Sigmoid colon (tissue), 7 donors: ENCODE results near the gene GNE. TPM values are rescaled to one million over a fixed set of nuclear protein-coding genes. Genes with fewer than 3 reads are reported as not detected.

Experiments
- DNase-seq: peaks from one replicate; pipeline ENCODE4 v3.0.0-alpha.2; 2019
- H3K27ac ChIP-seq, 4 donors: fragments of 200-600 bp; sonication (generic); one replicate each; pipeline ENCODE4 v1.5.1; 2016 to 2019; ENCODE audit warnings: mild to moderate bottlenecking in 1 of 4
- H3K27me3 ChIP-seq, 3 donors: fragments of 200-600 bp; sonication (generic); one replicate each; pipeline ENCODE4 v1.5.1; 2019; ENCODE audit warnings: mild to moderate bottlenecking in 1 of 3
- H3K36me3 ChIP-seq, 4 donors: fragments of 200-600 bp; sonication (generic); one replicate each; pipeline ENCODE4 v1.5.1; 2016 to 2019
- H3K4me1 ChIP-seq, 4 donors: fragments of 200-600 bp; sonication (generic); one replicate each; pipeline ENCODE4 v1.5.1; 2017 to 2019
- H3K4me3 ChIP-seq, 4 donors: fragments of 200-600 bp; sonication (generic); one replicate each; pipeline ENCODE4 v1.5.1; 2017 to 2019; ENCODE audit warnings: mild to moderate bottlenecking in 2 of 4, moderate library complexity in 1 of 4
- H3K9me3 ChIP-seq, 4 donors: fragments of 200-600 bp in 3 of 4; sonication (generic) in 3 of 4; one replicate each; pipeline versions ENCODE4 v1.5.1 to v1.6.1; 2013 to 2019
- CTCF ChIP-seq, 4 experiments: fragments of 450-650 bp in 3 of 4; fragments of 200-600 bp in 1 of 4; IDR thresholded peaks; one replicate each; pipeline ENCODE4 v1.5.1; 2016 to 2019; ENCODE audit warnings: antibody characterized with exemption in 4 of 4, mild to moderate bottlenecking in 3 of 4, moderate library complexity in 2 of 4
- EP300 ChIP-seq, 4 donors: sonication (generic); formaldehyde crosslinking; IDR thresholded peaks; one replicate each; pipeline ENCODE4 v1.6.1; 2017; ENCODE audit warnings: antibody characterized with exemption in 4 of 4
- POLR2A ChIP-seq, 2 donors: fragments of 450-650 bp; IDR thresholded peaks; one replicate each; pipeline ENCODE4 v1.6.1; 2016; ENCODE audit warnings: antibody characterized with exemption in 2 of 2, mild to moderate bottlenecking in 2 of 2, moderate library complexity in 2 of 2
- POLR2AphosphoS5 ChIP-seq, 4 donors: sonication (generic); formaldehyde crosslinking; IDR thresholded peaks; one replicate each; pipeline ENCODE4 v1.6.1; 2017; ENCODE audit warnings: antibody characterized with exemption in 4 of 4
- WGBS, 2 donors: extraction: QIAGEN DNeasy Blood & Tissue Kit; methylation state at CpG; one replicate each; pipeline ENCODE4 v1.1.7; 2013; 5-methylcytosine and 5-hydroxymethylcytosine counted together
- intact Hi-C: fragments of 100-400 bp; cut with DNase I; formaldehyde crosslinking; loops from one replicate; pipeline ENCODE4 v1.15.1; 2023
- polyA plus RNA-seq, 3 donors: library from polyadenylated mRNA; stranded (reverse); fragments of 200-250 nt; gene quantifications; one replicate each; pipeline ENCODE4 v1.2.3, GENCODE V29; 2013
- total RNA-seq, 4 donors: library from RNA; depleted of rRNA; stranded (reverse); fragments of >200 nt; gene quantifications; one replicate each; pipeline ENCODE4 v1.1.0, GENCODE V29; 2016
- donor health status: healthy with polysubstance abuse.
- donor health status: Bipolar disorder and iron deficiency.
- donor health status: healthy.

The GNE gene
- total and polyA plus RNA-seq, 7 donors = 22.5 to 74.0 (median 28.2) TPM

DNA sequence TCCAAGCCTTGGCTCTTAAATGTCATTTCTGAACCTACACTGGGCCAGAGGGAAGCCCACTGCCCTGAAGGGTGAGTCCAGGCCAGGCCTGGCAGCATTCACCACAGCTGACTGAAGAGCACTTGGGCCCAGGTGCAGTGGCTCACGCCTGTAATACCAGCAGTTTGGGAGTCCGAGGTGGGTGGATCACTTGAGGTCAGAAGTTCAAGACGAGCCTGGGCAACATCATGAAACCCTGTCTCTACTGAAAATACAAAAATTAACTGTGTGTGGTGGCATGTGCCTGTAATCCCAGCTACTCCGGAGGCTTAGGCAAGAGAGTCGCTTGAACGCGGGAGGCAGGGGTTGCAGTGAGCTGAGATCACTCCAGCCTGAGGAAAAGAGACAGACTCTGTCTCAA is 84.0 kb downstream of the GNE start:
- no peak overlapping the region for H3K4me3 ChIP-seq
- no peak for TF ChIP-seq EP300 (IDR thresholded peaks at IDR 0.05)
- no peak for TF ChIP-seq CTCF (IDR thresholded peaks at IDR 0.05)
- no peak for TF ChIP-seq POLR2AphosphoS5 (IDR thresholded peaks at IDR 0.05)
- TF ChIP-seq POLR2A (IDR thresholded peaks at IDR 0.05) = no peak
- DNase-seq = no peak
- no peaks in the 10 kb centered on the region for H3K27me3 ChIP-seq
- H3K36me3 ChIP-seq = no peaks in the 10 kb centered on the region
- WGBS, 2 donors = 85 to 88% methylated on average over 7 of the region's 7 CpGs
- no peaks in the 10 kb centered on the region for H3K9me3 ChIP-seq
- H3K4me1 ChIP-seq = no peaks in the 10 kb centered on the region
- no peak overlapping the region for H3K27ac ChIP-seq
- intact Hi-C loops = no loop called here

DNA sequence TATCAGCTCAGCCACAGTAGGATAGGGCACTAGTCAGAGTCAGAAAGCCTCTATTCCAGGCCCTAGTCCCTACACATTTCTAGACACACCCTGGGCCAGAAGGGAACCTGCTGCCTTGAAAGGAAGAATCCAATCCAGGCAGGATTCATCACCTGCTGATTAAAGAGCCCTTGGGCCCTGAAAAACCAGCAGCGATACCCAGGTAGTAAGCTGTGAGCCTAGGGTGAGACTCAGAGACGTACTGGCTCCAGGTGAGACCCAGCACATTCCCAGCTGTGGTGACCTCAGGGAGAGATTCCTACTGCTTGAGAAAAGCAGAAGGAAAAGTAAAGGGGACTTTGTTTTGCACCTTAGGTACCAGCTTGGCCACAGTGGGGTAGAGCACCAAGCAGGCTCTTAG is 84.4 kb downstream of the GNE start:
- Histone ChIP-seq H3K27ac (no peak overlapping the region), H3K9me3 (no peaks in the 10 kb centered on the region), H3K27me3 (no peaks in the 10 kb centered on the region), H3K4me3 (no peak overlapping the region), H3K36me3 (no peaks in the 10 kb centered on the region), H3K4me1 (no peaks in the 10 kb centered on the region)
- no peak for TF ChIP-seq POLR2AphosphoS5 (IDR thresholded peaks at IDR 0.05)
- no peak for TF ChIP-seq EP300 (IDR thresholded peaks at IDR 0.05)
- no peak for TF ChIP-seq POLR2A (IDR thresholded peaks at IDR 0.05)
- no peak for TF ChIP-seq CTCF (IDR thresholded peaks at IDR 0.05)
- 97 to 99% methylated on average over 2 of the region's 2 CpGs for WGBS, 2 donors
- intact Hi-C loops = no loop called here
- DNase-seq = no peak

- peaks cover 0 to 16% (median 12%) of the 10 kb centered on the region in 4 donors for H3K4me1 ChIP-seq
- TF ChIP-seq EP300 (IDR thresholded peaks at IDR 0.05) (no peak), POLR2A (IDR thresholded peaks at IDR 0.05) (no peak), POLR2AphosphoS5 (IDR thresholded peaks at IDR 0.05) (no peak), CTCF (IDR thresholded peaks at IDR 0.05) (no peak)
- no peaks in the 10 kb centered on the region for H3K27me3 ChIP-seq
- WGBS, 2 donors = 97% methylated on average over 13 of the region's 13 CpGs
- no peaks in the 10 kb centered on the region for H3K36me3 ChIP-seq
- no peak for DNase-seq
- H3K9me3 ChIP-seq = no peaks in the 10 kb centered on the region
- intact Hi-C loops = no loop called here
- H3K27ac ChIP-seq = no peak overlapping the region
- no peak overlapping the region for H3K4me3 ChIP-seq
Measured at GRCh38 chr9:36170531-36170930, 87.7 kb downstream of the GNE start.

- 83 to 92% methylated on average over 17 of the region's 17 CpGs for WGBS, 2 donors
- DNase-seq = no peak
- Histone ChIP-seq H3K27me3 (no peaks in the 10 kb centered on the region), H3K36me3 (no peaks in the 10 kb centered on the region), H3K27ac (no peak overlapping the region), H3K9me3 (no peaks in the 10 kb centered on the region), H3K4me1 (peaks cover 0 to 24% (median 19%) of the 10 kb centered on the region in 4 donors), H3K4me3 (no peak overlapping the region)
- TF ChIP-seq CTCF (IDR thresholded peaks at IDR 0.05) = no peak
- no peak for TF ChIP-seq POLR2A (IDR thresholded peaks at IDR 0.05)
- no peak for TF ChIP-seq POLR2AphosphoS5 (IDR thresholded peaks at IDR 0.05)
- TF ChIP-seq EP300 (IDR thresholded peaks at IDR 0.05) = no peak
- intact Hi-C loops = no loop called here
Measured at GRCh38 chr9:36169708-36170107, 88.5 kb downstream of the GNE start.

- 80 to 89% methylated on average over 6 of the region's 6 CpGs for WGBS, 2 donors
- intact Hi-C loops = no loop called here
Measured at GRCh38 chr9:36169166-36169565, 89.1 kb downstream of the GNE start, which contains the start of gene CCIN. Gene CCIN, plus strand, starts transcription at chr9:36169388. Its CDS starts 115 bp downstream, at chr9:36169503.

More at GRCh38 chr9:36169166-36169565, 89.1 kb downstream of the GNE start, which contains the start of gene CCIN:
- Histone ChIP-seq H3K27me3 (no peaks in the 10 kb centered on the region), H3K4me3 (no peak within 1 kb of the TSS), H3K4me1 (peaks cover 0 to 30% (median 25%) of the 10 kb centered on the region in 4 donors), H3K27ac (no peak within 1 kb of the TSS), H3K36me3 (no peaks in the 10 kb centered on the region), H3K9me3 (no peaks in the 10 kb centered on the region)
- TF ChIP-seq EP300 (IDR thresholded peaks at IDR 0.05) (no peak), POLR2A (IDR thresholded peaks at IDR 0.05) (no peak), CTCF (IDR thresholded peaks at IDR 0.05) (no peak), POLR2AphosphoS5 (IDR thresholded peaks at IDR 0.05) (no peak)
- no peak for DNase-seq
